Measurements from ENCODE around the gene MAD1L1. TPM values are rescaled to one million over a fixed set of nuclear protein-coding genes. Genes with fewer than 3 reads are reported as not detected.
A peak's percentile ranks its signal among the peaks of the same experiment; 100 is the strongest.

The MAD1L1 gene
- total and polyA plus RNA-seq, 2 donors, result 23.1 to 27.4 TPM

GRCh38 chr7:1940402-1940786 is 292.4 kb downstream of the MAD1L1 start:
- DNase-seq (ENCODE audit: extremely low spot score), result no peak
- no peaks in the 10 kb centered on the region for H3K36me3 ChIP-seq (ENCODE audit: insufficient read depth)
- WGBS, result 60% methylated on average over 21 of the region's 21 CpGs
- no peaks in the 10 kb centered on the region for H3K4me1 ChIP-seq (ENCODE audit: insufficient read depth)
- H3K4me3 ChIP-seq (ENCODE audit: low read depth, low read length), result no peak overlapping the region
- no peak overlapping the region for H3K27ac ChIP-seq (ENCODE audit: low read depth)

GRCh38 chr7:1939434-1940401 is 293.0 kb downstream of the MAD1L1 start:
- H3K27ac ChIP-seq (ENCODE audit: low read depth), result no peak overlapping the region
- no peaks in the 10 kb centered on the region for H3K36me3 ChIP-seq (ENCODE audit: insufficient read depth)
- H3K4me1 ChIP-seq (ENCODE audit: insufficient read depth), result no peaks in the 10 kb centered on the region
- H3K4me3 ChIP-seq (ENCODE audit: low read depth, low read length), result peak overlapping the region; percentile 0
- 69% methylated on average over 28 of the region's 28 CpGs for WGBS
- no peak for DNase-seq (ENCODE audit: extremely low spot score)

GRCh38 chr7:1938788-1939433 is 293.8 kb downstream of the MAD1L1 start:
- no peaks in the 10 kb centered on the region for H3K4me1 ChIP-seq (ENCODE audit: insufficient read depth)

GRCh38 chr7:1937252-1937605 is 295.5 kb downstream of the MAD1L1 start:
- Histone ChIP-seq H3K4me1 (ENCODE audit: insufficient read depth) (no peaks in the 10 kb centered on the region), H3K4me3 (ENCODE audit: low read depth, low read length) (no peak overlapping the region), H3K36me3 (ENCODE audit: insufficient read depth) (no peaks in the 10 kb centered on the region), H3K27ac (ENCODE audit: low read depth) (no peak overlapping the region)
- 97% methylated on average over 11 of the region's 11 CpGs for WGBS
- no peak for DNase-seq (ENCODE audit: extremely low spot score)

More at GRCh38 chr7:1938788-1939433, 293.8 kb downstream of the MAD1L1 start:
- H3K27ac ChIP-seq (ENCODE audit: low read depth), result no peak overlapping the region
- no peaks in the 10 kb centered on the region for H3K36me3 ChIP-seq (ENCODE audit: insufficient read depth)
- DNase-seq (ENCODE audit: extremely low spot score), result no peak
- 85% methylated on average over 39 of the region's 39 CpGs for WGBS
- no peak overlapping the region for H3K4me3 ChIP-seq (ENCODE audit: low read depth, low read length)

GRCh38 chr7:1936531-1937251 is 296.1 kb downstream of the MAD1L1 start:
- Histone ChIP-seq H3K4me1 (ENCODE audit: insufficient read depth) (no peaks in the 10 kb centered on the region), H3K36me3 (ENCODE audit: insufficient read depth) (no peaks in the 10 kb centered on the region), H3K27ac (ENCODE audit: low read depth) (no peak overlapping the region), H3K4me3 (ENCODE audit: low read depth, low read length) (no peak overlapping the region)
- 94% methylated on average over 29 of the region's 29 CpGs for WGBS
- no peak for DNase-seq (ENCODE audit: extremely low spot score)

GRCh38 chr7:1936006-1936310 is 296.8 kb downstream of the MAD1L1 start:
- WGBS, result 97% methylated on average over 8 of the region's 8 CpGs
- Histone ChIP-seq H3K4me1 (ENCODE audit: insufficient read depth) (no peaks in the 10 kb centered on the region), H3K27ac (ENCODE audit: low read depth) (no peak overlapping the region), H3K36me3 (ENCODE audit: insufficient read depth) (no peaks in the 10 kb centered on the region), H3K4me3 (ENCODE audit: low read depth, low read length) (no peak overlapping the region)
- DNase-seq (ENCODE audit: extremely low spot score), result no peak

- no peaks in the 10 kb centered on the region for H3K4me1 ChIP-seq (ENCODE audit: insufficient read depth)
- no peak overlapping the region for H3K27ac ChIP-seq (ENCODE audit: low read depth)
- no peaks in the 10 kb centered on the region for H3K36me3 ChIP-seq (ENCODE audit: insufficient read depth)
- DNase-seq (ENCODE audit: extremely low spot score), result no peak
- no peak overlapping the region for H3K4me3 ChIP-seq (ENCODE audit: low read depth, low read length)
- 97% methylated on average over 21 of the region's 21 CpGs for WGBS
Observed at GRCh38 chr7:1935176-1936005, 297.4 kb downstream of the MAD1L1 start.

GRCh38 chr7:1934756-1935155 is 298.0 kb downstream of the MAD1L1 start:
- no peaks in the 10 kb centered on the region for H3K4me1 ChIP-seq (ENCODE audit: insufficient read depth)
- H3K4me3 ChIP-seq (ENCODE audit: low read depth, low read length), result no peak overlapping the region
- no peak overlapping the region for H3K27ac ChIP-seq (ENCODE audit: low read depth)
- WGBS, result 96% methylated on average over 22 of the region's 22 CpGs
- no peaks in the 10 kb centered on the region for H3K36me3 ChIP-seq (ENCODE audit: insufficient read depth)
- DNase-seq (ENCODE audit: extremely low spot score), result no peak

GRCh38 chr7:1934017-1934416 is 298.7 kb downstream of the MAD1L1 start:
- H3K4me3 ChIP-seq (ENCODE audit: low read depth, low read length), result no peak overlapping the region
- WGBS, result 96% methylated on average over 20 of the region's 20 CpGs

GRCh38 chr7:1933066-1933750 is 299.5 kb downstream of the MAD1L1 start:
- no peak overlapping the region for H3K4me3 ChIP-seq (ENCODE audit: low read depth, low read length)
- no peak overlapping the region for H3K27ac ChIP-seq (ENCODE audit: low read depth)
- DNase-seq (ENCODE audit: extremely low spot score), result no peak
- no peaks in the 10 kb centered on the region for H3K36me3 ChIP-seq (ENCODE audit: insufficient read depth)
- no peaks in the 10 kb centered on the region for H3K4me1 ChIP-seq (ENCODE audit: insufficient read depth)
- WGBS, result 87% methylated on average over 27 of the region's 27 CpGs

More at GRCh38 chr7:1934017-1934416, 298.7 kb downstream of the MAD1L1 start:
- no peak for DNase-seq (ENCODE audit: extremely low spot score)
- Histone ChIP-seq H3K36me3 (ENCODE audit: insufficient read depth) (no peaks in the 10 kb centered on the region), H3K4me1 (ENCODE audit: insufficient read depth) (no peaks in the 10 kb centered on the region), H3K27ac (ENCODE audit: low read depth) (no peak overlapping the region)

GRCh38 chr7:1931951-1932270 is 300.8 kb downstream of the MAD1L1 start:
- 95% methylated on average over 9 of the region's 9 CpGs for WGBS
- Histone ChIP-seq H3K4me1 (ENCODE audit: insufficient read depth) (no peaks in the 10 kb centered on the region), H3K36me3 (ENCODE audit: insufficient read depth) (no peaks in the 10 kb centered on the region), H3K27ac (ENCODE audit: low read depth) (no peak overlapping the region), H3K4me3 (ENCODE audit: low read depth, low read length) (no peak overlapping the region)
- DNase-seq (ENCODE audit: extremely low spot score), result no peak

GRCh38 chr7:1931256-1931950 is 301.3 kb downstream of the MAD1L1 start:
- Histone ChIP-seq H3K4me1 (ENCODE audit: insufficient read depth) (no peaks in the 10 kb centered on the region), H3K36me3 (ENCODE audit: insufficient read depth) (no peaks in the 10 kb centered on the region), H3K27ac (ENCODE audit: low read depth) (no peak overlapping the region), H3K4me3 (ENCODE audit: low read depth, low read length) (no peak overlapping the region)
- WGBS, result 89% methylated on average over 22 of the region's 22 CpGs
- no peak for DNase-seq (ENCODE audit: extremely low spot score)

Data from urinary bladder (tissue), 4 donors.